OCI-LY1 (cell line): Measurements from ENCODE around the gene ZCCHC7.

Experiments used
- H2AFZ ChIP-seq: fragments of 200-600 bp; sonication (generic), shearing (Covaris generic); 2 replicates; pipeline ENCODE4 v1.6.0; 2014; ENCODE audit warnings: antibody characterized with exemption, mild to moderate bottlenecking, low read length
- H3F3A ChIP-seq: fragments of 200-600 bp; sonication (generic), shearing (Covaris generic); 2 replicates; pipeline ENCODE4 v1.6.0; 2014; ENCODE audit warnings: mild to moderate bottlenecking, antibody characterized with exemption, low read length, moderate library complexity; ENCODE audit not compliant: insufficient read depth
- H3K27ac ChIP-seq: fragments of 200-600 bp; sonication (generic); 2 replicates; pipeline ENCODE4 v1.5.1; 2014; ENCODE audit warnings: low read length, mixed run types, mild to moderate bottlenecking, low read depth; ENCODE audit not compliant: poor library complexity, severe bottlenecking
- H3K27me3 ChIP-seq: fragments of 200-600 bp; sonication (generic); 2 replicates; pipeline ENCODE4 v1.6.0; 2014; ENCODE audit warnings: antibody characterized with exemption, mild to moderate bottlenecking, low read length, moderate library complexity; ENCODE audit not compliant: insufficient read depth
- H3K36me3 ChIP-seq: fragments of 200-600 bp; sonication (generic); 2 replicates; pipeline ENCODE4 v1.6.1; 2014; ENCODE audit warnings: mild to moderate bottlenecking, antibody characterized with exemption, low read length, moderate library complexity, mixed read lengths; ENCODE audit not compliant: insufficient read depth
- H3K4me1 ChIP-seq: fragments of 200-600 bp; sonication (generic); 2 replicates; pipeline ENCODE4 v1.5.1; 2014; ENCODE audit warnings: mild to moderate bottlenecking, low read length, moderate library complexity; ENCODE audit not compliant: insufficient read depth, severe bottlenecking
- H3K4me2 ChIP-seq: fragments of 200-600 bp; sonication (generic), shearing (Covaris generic); 2 replicates; pipeline ENCODE4 v1.6.1; 2014; ENCODE audit warnings: low read length
- H3K4me3 ChIP-seq: fragments of 200-600 bp; sonication (generic); 2 replicates; pipeline ENCODE4 v1.5.1; 2014; ENCODE audit warnings: low read length, low read depth, mild to moderate bottlenecking, mixed read lengths; ENCODE audit not compliant: poor library complexity, severe bottlenecking
- H3K79me2 ChIP-seq: fragments of 200-600 bp; shearing (Covaris generic); 2 replicates; pipeline ENCODE4 v1.6.1; 2016; ENCODE audit warnings: mixed run types, low read length, mixed read lengths; ENCODE audit not compliant: insufficient read depth
- H3K9ac ChIP-seq: fragments of 200-600 bp; sonication (generic), shearing (Covaris generic); 2 replicates; pipeline ENCODE4 v1.6.1; 2014; ENCODE audit warnings: mild to moderate bottlenecking, low read length, mixed read lengths
- H3K9me2 ChIP-seq: fragments of 200-600 bp; sonication (generic), shearing (Covaris generic); 2 replicates; pipeline ENCODE4 v1.6.1; 2014; ENCODE audit warnings: low read depth, mild to moderate bottlenecking, low read length, mixed read lengths
- H3K9me3 ChIP-seq: fragments of 200-600 bp; shearing (Covaris generic); 2 replicates; pipeline ENCODE4 v1.6.1; 2014; ENCODE audit warnings: low read length, mixed read lengths
- H4K20me1 ChIP-seq: fragments of 200-600 bp; sonication (generic), shearing (Covaris generic); 2 replicates; pipeline ENCODE4 v1.6.0; 2016; ENCODE audit warnings: mild to moderate bottlenecking, low read length; ENCODE audit not compliant: insufficient read depth
- EZH2 ChIP-seq: fragments of 200-600 bp; sonication (generic), shearing (Covaris generic); IDR thresholded peaks from 2 replicates; pipeline ENCODE4 v1.8.0; 2017; ENCODE audit warnings: borderline replicate concordance, mixed run types, mild to moderate bottlenecking, antibody characterized with exemption, low read length, moderate library complexity, mixed read lengths
- TF ChIP-seq, protein P1 (sequence below): fragments of 200-600 bp; sonication (generic), shearing (Covaris generic); IDR thresholded peaks from 2 replicates; pipeline ENCODE4 v1.5.1; 2017; ENCODE audit warnings: mild to moderate bottlenecking, antibody characterized with exemption, low read length, moderate library complexity, mixed read lengths

The ZCCHC7 gene

DNA sequence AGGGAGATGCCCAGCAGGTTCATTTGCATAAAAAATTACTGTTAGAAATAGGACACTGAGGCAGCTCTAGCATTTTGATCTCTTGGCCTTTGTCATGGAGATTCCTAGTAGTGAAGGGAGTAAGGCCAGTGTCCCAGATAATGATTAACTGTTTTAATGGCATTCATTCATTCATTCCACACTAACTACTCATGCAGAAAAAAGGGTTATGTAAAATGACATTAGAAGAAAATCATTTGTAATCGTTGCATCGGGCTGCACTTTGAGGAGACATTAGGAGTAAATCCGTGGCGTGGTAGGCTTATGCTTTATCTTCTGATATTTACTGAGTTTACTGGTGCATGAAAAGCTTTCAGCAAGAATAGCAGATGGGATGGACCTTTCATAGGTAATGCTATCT is 219.5 kb downstream of the ZCCHC7 start:
- Histone ChIP-seq H3K9me3 (no peaks in the 10 kb centered on the region), H4K20me1 (no peaks in the 10 kb centered on the region), H3K4me3 (no peak overlapping the region), H3F3A (no peaks in the 10 kb centered on the region), H3K9ac (no peak overlapping the region), H3K9me2 (no peaks in the 10 kb centered on the region), H3K79me2 (0 out of 2 replicates have a peak, but pooled peaks cover 15% of the 10 kb centered on the region), H3K4me1 (peaks cover 83% of the 10 kb centered on the region), H3K27ac (peak overlapping the region; percentile 100), H3K4me2 (no peak overlapping the region; the same call in 1 of the 2 replicates), H3K36me3 (peaks cover 18% of the 10 kb centered on the region; the same call in 1 of the 2 replicates), H2AFZ (no peak overlapping the region), H3K27me3 (no peaks in the 10 kb centered on the region)
- TF ChIP-seq, protein P1, sequence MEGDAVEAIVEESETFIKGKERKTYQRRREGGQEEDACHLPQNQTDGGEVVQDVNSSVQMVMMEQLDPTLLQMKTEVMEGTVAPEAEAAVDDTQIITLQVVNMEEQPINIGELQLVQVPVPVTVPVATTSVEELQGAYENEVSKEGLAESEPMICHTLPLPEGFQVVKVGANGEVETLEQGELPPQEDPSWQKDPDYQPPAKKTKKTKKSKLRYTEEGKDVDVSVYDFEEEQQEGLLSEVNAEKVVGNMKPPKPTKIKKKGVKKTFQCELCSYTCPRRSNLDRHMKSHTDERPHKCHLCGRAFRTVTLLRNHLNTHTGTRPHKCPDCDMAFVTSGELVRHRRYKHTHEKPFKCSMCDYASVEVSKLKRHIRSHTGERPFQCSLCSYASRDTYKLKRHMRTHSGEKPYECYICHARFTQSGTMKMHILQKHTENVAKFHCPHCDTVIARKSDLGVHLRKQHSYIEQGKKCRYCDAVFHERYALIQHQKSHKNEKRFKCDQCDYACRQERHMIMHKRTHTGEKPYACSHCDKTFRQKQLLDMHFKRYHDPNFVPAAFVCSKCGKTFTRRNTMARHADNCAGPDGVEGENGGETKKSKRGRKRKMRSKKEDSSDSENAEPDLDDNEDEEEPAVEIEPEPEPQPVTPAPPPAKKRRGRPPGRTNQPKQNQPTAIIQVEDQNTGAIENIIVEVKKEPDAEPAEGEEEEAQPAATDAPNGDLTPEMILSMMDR: no peak
- no peak for TF ChIP-seq EZH2

DNA sequence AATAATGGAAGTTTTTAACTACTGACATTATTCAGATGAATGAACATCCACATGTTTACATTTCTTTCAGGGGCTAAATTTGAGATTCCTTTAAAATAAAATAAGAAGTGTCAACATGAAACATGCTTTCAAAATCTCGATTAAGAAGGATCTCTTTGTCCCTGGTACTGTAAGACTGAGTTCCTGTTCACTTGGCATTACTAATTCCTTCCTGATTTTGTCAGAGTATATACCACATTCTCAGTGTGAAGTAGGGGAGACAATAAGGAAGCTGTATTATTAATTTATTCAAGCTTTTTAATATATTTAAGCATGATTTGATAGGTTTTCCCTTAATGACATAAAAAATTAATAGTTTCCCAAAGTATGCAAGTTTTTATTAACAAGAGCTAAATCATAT is 220.6 kb downstream of the ZCCHC7 start:
- no peaks in the 10 kb centered on the region for H4K20me1 ChIP-seq
- H3K4me2 ChIP-seq: no peak overlapping the region; the same call in 1 of the 2 replicates
- H3F3A ChIP-seq: no peaks in the 10 kb centered on the region
- no peak overlapping the region for H2AFZ ChIP-seq
- H3K4me1 ChIP-seq: peaks cover 72% of the 10 kb centered on the region
- no peak overlapping the region for H3K4me3 ChIP-seq
- H3K36me3 ChIP-seq: peaks cover 28% of the 10 kb centered on the region; the same call in 1 of the 2 replicates
- H3K9ac ChIP-seq: no peak overlapping the region
- H3K79me2 ChIP-seq: 0 out of 2 replicates have a peak, but pooled peaks cover 15% of the 10 kb centered on the region
- TF ChIP-seq EZH2: no peak
- TF ChIP-seq, protein P1: no peak
- peak overlapping the region; percentile 100 for H3K27ac ChIP-seq
- H3K9me3 ChIP-seq: no peaks in the 10 kb centered on the region
- no peaks in the 10 kb centered on the region for H3K27me3 ChIP-seq
- no peaks in the 10 kb centered on the region for H3K9me2 ChIP-seq

DNA sequence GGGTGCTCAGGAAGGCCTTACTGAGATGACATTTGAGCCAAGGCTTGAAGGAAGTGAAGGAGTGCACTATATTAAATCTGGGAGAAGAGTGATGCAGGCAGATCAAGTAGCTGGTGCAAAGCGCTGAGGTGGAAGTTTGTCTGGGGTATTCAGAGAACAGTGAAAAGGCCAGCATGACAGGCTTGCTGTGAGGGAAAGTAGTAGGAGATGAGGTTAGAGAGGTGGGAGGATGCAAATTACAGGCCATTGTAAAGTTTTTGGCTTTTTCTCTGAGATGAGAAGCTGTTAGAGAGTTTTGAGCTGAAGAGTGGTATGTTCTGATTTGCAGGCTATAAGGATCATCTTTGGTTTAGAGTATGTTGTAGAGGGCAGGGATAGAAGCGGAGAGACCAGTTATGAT is 221.3 kb downstream of the ZCCHC7 start:
- H3K79me2 ChIP-seq: 0 out of 2 replicates have a peak, but pooled peaks cover 15% of the 10 kb centered on the region
- H2AFZ ChIP-seq: no peak overlapping the region
- no peaks in the 10 kb centered on the region for H3K9me3 ChIP-seq
- H3F3A ChIP-seq: no peaks in the 10 kb centered on the region
- H3K9me2 ChIP-seq: no peaks in the 10 kb centered on the region
- no peaks in the 10 kb centered on the region for H3K27me3 ChIP-seq
- H3K4me2 ChIP-seq: no peak overlapping the region; the same call in 1 of the 2 replicates
- no peak overlapping the region for H3K4me3 ChIP-seq
- no peak for TF ChIP-seq EZH2
- TF ChIP-seq, protein P1: no peak
- no peaks in the 10 kb centered on the region for H4K20me1 ChIP-seq
- H3K27ac ChIP-seq: peak overlapping the region; percentile 100
- peaks cover 65% of the 10 kb centered on the region for H3K4me1 ChIP-seq
- H3K9ac ChIP-seq: no peak overlapping the region
- H3K36me3 ChIP-seq: peaks cover 28% of the 10 kb centered on the region; the same call in 1 of the 2 replicates
